ENCODE measurements around the gene RSBN1.

Gene RSBN1

GRCh38 chr1:113813218-113813617 is 942 bp upstream of the RSBN1 start:
- DNase-seq (ENCODE audit: low read depth in 3 of 3, low spot score in 1 of 3): no peak

- no peak for DNase-seq (ENCODE audit: low read depth in 3 of 3, low spot score in 1 of 3)
Measured at GRCh38 chr1:113812661-113813135, 422 bp upstream of the RSBN1 start.

DNA sequence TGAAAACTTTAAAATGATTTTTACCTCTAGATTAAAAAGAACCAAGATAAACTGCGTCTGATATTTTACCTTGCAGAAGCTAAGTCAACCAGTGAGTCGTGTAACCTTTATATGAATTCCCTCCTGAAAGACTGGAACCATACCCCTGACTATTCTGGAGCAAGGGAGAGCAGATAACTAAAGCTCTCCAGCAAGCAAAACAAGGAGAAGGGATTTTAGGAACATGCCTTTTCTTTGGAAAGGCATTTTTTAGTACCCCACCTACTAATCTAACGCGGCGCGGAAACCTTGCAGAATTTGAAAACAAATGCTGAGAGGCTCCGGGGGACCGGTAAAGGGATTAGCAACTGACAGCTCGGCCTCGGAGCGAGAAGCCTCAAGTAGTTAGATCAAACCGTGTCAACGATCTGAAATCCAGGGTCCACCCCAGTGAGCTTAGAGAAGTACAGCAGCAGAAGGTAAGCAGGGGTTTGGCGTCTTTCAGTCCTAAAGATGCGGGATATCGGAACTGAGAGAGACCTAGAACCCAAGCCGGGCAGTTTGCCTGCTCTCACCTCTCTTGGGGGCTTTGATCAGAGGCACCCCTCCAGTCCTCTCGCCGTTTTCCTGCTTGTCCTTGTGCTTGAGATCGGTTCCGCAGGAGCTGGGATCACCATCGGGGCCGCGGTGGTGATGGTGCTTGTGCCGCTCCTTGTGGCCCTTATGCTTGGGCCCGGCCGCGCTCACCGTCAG is 954 bp downstream of the RSBN1 start:
- DNase-seq (ENCODE audit: low read depth in 3 of 3, low spot score in 1 of 3): peak in 1 of 3 donors; percentile 23

- no peak for DNase-seq (ENCODE audit: low read depth in 3 of 3, low spot score in 1 of 3)
Measured at GRCh38 chr1:113809670-113810602, 2.3 kb downstream of the RSBN1 start.

DNA sequence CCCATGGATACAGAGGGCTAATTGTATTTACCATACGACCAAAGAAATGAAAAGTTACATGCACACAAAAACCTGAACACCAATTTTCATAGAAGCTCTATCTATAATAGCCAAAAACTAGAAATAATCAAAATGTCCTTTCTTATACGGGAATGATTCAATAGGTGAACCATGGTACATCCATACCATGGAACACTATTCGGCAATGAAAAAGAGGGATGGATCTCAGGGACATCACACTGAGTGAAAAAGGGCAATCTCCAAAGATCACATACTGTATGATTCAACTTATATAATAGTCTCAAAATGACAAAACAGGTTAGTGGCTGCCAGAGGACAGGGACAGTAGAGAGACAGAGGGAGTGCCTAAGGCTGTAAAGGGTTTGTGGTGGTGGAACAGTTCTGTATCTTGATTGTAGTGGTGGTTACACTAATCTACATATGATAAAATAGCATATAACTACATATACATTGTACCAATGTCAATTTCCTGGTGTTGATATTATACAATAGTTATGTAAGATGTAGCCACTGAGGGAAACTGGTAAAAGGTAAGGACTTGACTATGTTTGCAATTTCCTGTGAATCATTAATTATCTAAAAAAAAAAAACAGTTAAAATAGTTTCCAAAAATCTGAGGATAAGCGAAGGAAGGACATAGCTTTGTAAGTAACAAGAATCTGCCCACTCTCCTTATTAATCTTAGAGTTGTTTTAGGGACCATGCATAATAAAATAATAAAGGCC is 3.7 kb downstream of the RSBN1 start:
- DNase-seq (ENCODE audit: low read depth in 3 of 3, low spot score in 1 of 3): no peak

GRCh38 chr1:113805639-113806038 is 6.6 kb downstream of the RSBN1 start:
- DNase-seq (ENCODE audit: low read depth in 3 of 3, low spot score in 1 of 3): no peak

GRCh38 chr1:113805256-113805531 is 7.1 kb downstream of the RSBN1 start:
- DNase-seq (ENCODE audit: low read depth in 3 of 3, low spot score in 1 of 3): no peak

DNA sequence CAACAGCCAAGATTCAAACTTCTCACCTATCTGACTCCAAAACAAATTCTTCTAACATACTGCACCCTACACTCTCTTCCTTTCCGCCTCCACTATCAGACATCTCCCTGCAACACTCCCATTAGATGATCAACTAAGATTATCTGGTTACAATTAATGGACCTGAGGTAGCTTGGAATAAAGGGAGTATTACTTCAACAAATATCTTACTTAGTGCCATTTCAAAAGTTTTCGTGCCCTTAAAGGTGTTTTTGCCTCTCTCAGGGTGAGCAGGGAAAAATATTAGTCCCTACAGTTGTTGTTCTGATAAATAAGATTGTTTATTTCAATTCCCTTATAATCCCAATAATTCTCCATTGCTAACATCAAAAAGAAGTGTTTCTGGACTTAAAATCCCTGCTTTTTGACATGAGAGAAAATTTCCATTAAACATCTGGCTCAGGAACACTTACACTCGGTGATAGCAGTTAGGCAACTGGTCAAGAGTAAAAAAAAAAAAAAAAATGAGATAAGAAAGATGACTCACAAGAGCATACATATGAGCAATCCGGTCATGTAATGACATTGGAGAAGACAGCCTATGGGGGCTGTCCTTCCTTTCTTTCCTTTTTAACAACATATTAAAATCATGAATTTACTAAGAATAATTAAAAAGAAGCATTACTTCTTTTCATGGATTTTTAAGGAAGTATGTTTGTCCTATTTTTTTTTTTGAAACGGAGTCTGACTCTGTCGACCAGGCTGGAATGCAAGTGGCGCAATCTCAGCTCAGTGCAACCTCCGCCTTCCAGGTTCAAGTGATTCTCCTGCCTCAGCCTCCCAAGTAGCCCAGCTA is 7.6 kb downstream of the RSBN1 start:
- no peak for DNase-seq (ENCODE audit: low read depth in 3 of 3, low spot score in 1 of 3)

DNA sequence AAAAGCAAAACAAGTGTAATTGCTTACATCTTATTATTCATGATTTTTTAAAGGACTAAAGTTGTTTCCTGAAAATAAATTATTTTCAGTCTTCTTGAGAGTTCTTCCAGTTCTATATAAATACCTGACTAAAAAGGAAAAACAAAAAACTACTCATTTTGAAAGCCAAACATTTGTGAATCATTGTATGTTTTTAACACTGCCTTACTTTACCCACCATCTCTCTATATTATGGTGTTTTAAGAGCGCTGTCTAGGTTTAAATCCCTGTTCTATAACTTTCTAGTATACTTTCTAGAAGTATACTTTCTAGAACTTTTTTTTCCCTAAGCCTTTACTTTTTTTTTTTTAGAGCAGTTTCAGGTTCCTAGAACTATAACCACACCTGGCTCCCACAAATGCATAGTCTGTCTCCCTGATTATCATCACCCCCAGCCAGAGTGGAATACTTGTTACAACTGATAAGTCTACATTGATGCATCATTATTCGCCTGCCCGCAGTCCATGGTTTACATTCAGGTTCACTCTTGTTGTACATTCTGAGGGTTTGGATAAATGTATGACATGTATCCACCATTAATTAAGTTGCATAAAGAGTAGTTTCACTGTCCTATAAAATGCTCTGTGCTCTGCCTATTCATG is 9.8 kb downstream of the RSBN1 start:
- DNase-seq (ENCODE audit: low read depth in 3 of 3, low spot score in 1 of 3): no peak

DNA sequence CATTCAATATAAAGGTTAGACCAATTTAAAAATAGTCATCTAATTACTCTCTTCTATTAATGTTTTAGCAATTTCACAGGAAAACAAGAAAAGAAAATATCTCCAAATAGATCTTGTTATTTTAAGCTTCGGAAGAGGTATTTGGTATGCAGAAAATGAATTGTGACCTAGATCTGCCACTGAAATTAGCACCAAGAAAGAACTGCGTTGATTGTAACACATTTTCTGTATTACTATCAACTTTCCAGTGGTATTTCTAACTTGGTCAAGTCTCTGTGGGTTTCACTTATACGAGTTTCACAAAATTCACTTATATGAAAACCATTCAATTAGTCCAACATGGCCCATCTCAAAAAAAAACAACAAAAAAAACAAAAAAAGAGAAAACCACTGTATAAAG is 11.8 kb downstream of the RSBN1 start:
- DNase-seq (ENCODE audit: low read depth in 3 of 3, low spot score in 1 of 3): no peak

- no peak for DNase-seq (ENCODE audit: low read depth in 3 of 3, low spot score in 1 of 3)
Measured at GRCh38 chr1:113797472-113797871, 14.8 kb downstream of the RSBN1 start.

DNA sequence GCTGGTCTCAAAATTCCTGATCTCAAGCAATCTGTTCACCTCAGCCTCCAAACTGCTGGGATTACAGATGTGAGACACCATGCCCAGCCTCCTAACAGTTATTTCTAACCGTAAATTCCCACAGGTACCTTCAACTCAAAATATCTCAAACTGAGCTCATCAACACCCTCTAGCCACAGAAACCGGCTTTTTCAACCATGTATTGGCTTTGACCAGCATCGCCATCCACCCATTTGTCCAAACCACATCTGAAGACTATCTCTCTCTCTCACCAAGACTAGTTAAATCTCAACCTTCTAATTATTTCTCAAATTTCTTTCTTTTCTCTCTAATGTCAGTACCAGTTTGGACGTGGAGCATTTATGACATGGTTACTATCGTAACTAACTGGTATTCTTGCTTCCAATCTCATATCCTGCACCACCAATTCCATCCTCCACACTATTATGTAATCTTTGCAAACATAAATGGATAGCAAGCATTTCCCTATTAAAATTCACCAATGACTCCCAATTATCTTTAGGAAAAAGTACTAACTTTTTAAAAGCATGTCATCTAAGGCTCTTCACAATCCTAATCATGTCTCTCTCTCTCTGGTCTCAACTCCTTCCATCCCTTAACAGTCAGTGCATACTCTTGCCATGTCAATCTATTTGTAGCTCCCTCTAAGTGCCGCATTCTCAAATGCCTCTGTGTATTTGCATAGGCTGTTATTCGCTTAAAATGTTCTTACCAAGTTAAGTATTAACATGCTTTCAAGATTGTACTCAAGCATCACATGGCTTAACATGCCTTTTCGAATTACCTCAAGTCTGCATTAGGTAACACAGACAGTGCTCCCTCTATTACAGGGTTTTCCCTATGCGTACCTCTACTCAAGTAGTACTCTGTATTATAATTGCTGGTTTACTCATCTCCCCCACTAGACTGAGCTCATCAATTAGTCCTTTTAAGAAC is 18.1 kb downstream of the RSBN1 start:
- DNase-seq (ENCODE audit: low read depth in 3 of 3, low spot score in 1 of 3): no peak

DNA sequence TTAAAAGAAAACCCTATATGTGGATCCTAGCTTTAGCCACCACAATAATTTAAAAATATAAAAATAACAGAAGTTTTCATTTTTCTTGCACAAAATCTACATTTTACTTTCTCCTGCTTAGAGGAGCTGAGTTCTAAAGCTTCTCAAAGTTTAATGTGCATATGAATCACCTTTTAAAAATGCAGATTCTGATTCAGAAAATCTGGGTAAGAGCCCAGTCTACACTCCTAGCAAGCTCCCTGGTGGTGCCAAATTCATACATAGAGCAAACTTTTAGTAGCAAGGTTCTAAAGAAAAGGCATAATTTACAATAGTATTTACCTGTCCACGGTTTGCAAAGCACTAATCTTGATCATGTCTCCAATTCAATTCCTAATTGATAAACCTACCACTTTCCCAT is 19.3 kb downstream of the RSBN1 start:
- no peak for DNase-seq (ENCODE audit: low read depth in 3 of 3, low spot score in 1 of 3)

DNA sequence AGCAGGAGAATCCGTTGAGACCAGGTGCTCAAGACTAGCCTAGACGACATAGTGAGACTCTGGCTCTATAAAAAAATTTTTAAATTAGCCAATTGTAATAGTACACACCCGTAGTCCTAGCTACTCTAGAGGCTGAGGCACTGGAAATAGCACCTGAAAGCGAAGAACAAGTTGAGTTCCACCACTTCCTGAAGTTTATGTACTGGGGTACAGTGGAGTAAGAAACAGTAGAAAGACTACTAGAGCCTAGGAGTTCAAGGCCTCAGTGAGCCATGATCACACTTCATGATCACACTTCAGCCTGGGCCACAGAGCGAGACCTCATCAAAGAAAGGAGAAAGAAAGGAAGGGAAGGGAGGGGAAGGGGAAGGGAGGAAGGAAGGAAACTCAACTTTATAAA is 19.8 kb downstream of the RSBN1 start:
- DNase-seq (ENCODE audit: low read depth in 3 of 3, low spot score in 1 of 3): no peak

DNA sequence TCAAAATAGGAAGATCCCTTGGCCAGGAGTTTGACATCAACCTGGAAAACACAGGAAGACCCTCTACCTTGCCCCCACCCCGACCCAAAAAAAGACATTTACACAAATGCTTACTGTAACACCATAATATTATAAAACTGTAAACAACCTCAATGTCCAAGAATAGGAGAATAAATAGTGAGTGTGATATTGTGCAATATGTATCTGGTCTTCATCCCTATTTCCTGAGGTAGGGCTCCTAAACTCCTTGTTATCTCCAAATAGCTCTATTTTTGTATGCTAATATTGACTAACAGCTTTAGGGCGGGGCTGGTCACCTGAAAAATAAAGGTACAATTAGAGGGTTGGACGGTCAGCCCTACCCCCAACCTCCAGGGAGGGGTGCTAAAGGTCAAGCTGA is 23.5 kb downstream of the RSBN1 start:
- no peak for DNase-seq (ENCODE audit: low read depth in 3 of 3, low spot score in 1 of 3)

- DNase-seq (ENCODE audit: low read depth in 3 of 3, low spot score in 1 of 3): no peak
Measured at GRCh38 chr1:113787663-113788062, 24.6 kb downstream of the RSBN1 start.

- no peak for DNase-seq (ENCODE audit: low read depth in 3 of 3, low spot score in 1 of 3)
Measured at GRCh38 chr1:113786069-113786468, 26.2 kb downstream of the RSBN1 start.

- no peak for DNase-seq (ENCODE audit: low read depth in 3 of 3, low spot score in 1 of 3)
Measured at GRCh38 chr1:113784104-113784779, 28.0 kb downstream of the RSBN1 start.
